PFSK-1 (cell line): ENCODE results near the gene MGAT4C.

Experiments used
- FOXP2 ChIP-seq: optimal IDR thresholded peaks from 2 replicates; pipeline ENCODE3; 2011; ENCODE audit warnings: borderline replicate concordance, control low read depth, inconsistent platforms; ENCODE audit not compliant: insufficient read depth; ENCODE audit errors: extremely low read length, extremely low read depth
- POLR2AphosphoS5 ChIP-seq: IDR thresholded peaks from 2 replicates; pipeline ENCODE4 v1.6.1; 2012; ENCODE audit warnings: low read depth, mild to moderate bottlenecking, control low read depth, low read length, moderate library complexity
- REST ChIP-seq, 2 experiments: IDR thresholded peaks; 2 replicates each; pipeline versions ENCODE4 v1.6.1 to v1.8.0; 2011 to 2012; ENCODE audit warnings: low read depth in 2 of 2, low read length in 2 of 2, control low read depth in 1 of 2, inconsistent platforms in 1 of 2, mild to moderate bottlenecking in 1 of 2, moderate library complexity in 1 of 2; ENCODE audit not compliant: insufficient read depth in 1 of 2
- SIN3A ChIP-seq: IDR thresholded peaks from 2 replicates; pipeline ENCODE4 v1.6.1; 2012; ENCODE audit warnings: mild to moderate bottlenecking, low read length, moderate library complexity, borderline replicate concordance; ENCODE audit not compliant: insufficient read depth
- TAF1 ChIP-seq: IDR thresholded peaks from 2 replicates; pipeline ENCODE4 v1.6.1; 2012; ENCODE audit warnings: low read length, control low read depth, borderline replicate concordance; ENCODE audit not compliant: insufficient read depth

The MGAT4C gene

DNA sequence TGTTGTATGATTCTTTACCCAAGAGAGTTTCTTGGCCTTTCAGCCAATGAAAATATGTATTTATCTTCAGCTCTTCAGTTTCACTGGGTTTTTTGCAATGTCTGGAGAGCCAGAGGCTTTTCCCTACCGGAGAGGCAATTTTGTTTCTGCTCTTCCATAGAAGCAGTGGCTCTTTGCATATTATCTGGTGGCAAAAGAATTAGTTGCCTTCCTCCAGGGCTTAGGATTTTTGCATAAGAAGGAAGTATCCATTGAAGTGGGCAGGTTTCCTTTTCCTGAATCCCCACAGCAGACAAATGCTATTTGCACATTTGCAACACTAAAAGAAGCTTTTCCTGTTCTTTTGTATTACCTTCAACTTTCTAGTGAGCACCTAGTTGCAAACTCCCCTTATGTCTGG, 306.9 kb downstream of the MGAT4C start:
- TF ChIP-seq TAF1: no peak
- no peak for TF ChIP-seq REST (IDR thresholded peaks at IDR 0.05; ENCODE audit: insufficient read depth in 1 of 2, low read depth in 2 of 2, low read length in 2 of 2)
- no peak for TF ChIP-seq SIN3A
- no peak for TF ChIP-seq POLR2AphosphoS5
- no peak for TF ChIP-seq FOXP2

GRCh38 chr12:85948340-85948739, 307.9 kb downstream of the MGAT4C start:
- TF ChIP-seq SIN3A: no peak
- TF ChIP-seq FOXP2: no peak

DNA sequence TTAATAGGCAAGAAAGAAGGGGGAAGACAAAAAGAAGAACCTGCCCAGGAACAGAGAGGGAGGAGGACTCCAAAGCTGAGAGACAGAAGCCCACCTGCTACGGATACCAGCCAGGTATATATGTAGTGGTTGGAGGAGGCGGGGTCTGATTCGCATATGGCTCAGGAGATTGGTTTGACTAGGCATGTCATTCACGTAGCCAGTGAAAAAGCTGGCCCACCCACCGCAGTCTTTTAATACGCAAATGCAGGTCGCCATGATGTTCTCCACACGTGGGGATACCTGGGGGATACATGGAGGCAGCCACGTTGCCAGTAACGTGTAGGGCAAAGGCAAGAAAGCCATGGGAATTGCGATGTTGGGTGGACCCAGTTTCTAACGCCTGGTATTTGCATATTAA, 308.9 kb downstream of the MGAT4C start:
- TF ChIP-seq TAF1: no peak
- TF ChIP-seq SIN3A: no peak
- TF ChIP-seq REST (IDR thresholded peaks at IDR 0.05; ENCODE audit: insufficient read depth in 1 of 2, low read depth in 2 of 2, low read length in 2 of 2): no peak
- TF ChIP-seq FOXP2: no peak
- no peak for TF ChIP-seq POLR2AphosphoS5

GRCh38 chr12:85946375-85946774, 309.8 kb downstream of the MGAT4C start:
- TF ChIP-seq POLR2AphosphoS5: no peak
- no peak for TF ChIP-seq FOXP2
- TF ChIP-seq SIN3A: no peak
- TF ChIP-seq REST (IDR thresholded peaks at IDR 0.05; ENCODE audit: insufficient read depth in 1 of 2, low read depth in 2 of 2, low read length in 2 of 2): no peak
- TF ChIP-seq TAF1: no peak

DNA sequence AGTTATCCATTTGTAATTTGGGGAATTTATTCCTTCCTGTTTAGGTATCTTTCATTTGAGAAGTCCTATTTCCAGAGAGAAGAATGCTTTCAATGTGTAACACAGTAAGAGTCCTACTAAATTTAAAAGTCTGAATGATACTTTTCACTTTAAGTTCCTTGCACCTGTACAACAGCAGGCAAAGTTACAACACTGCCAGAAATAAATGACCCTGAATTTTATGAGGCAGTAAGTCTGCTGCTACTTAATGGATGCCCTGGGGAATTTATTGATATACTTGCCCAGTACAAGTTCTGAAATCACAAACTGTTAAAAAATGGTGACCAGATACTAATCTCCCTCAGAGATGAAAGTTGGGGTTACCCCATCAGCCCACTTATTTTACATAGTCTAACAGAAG, 329.0 kb downstream of the MGAT4C start:
- TF ChIP-seq SIN3A: no peak
- TF ChIP-seq POLR2AphosphoS5: no peak
- TF ChIP-seq REST (IDR thresholded peaks at IDR 0.05; ENCODE audit: insufficient read depth in 1 of 2, low read depth in 2 of 2, low read length in 2 of 2): no peak
- no peak for TF ChIP-seq FOXP2
- TF ChIP-seq TAF1: no peak
